Muscle layer of colon (tissue), 2 donors: ENCODE measurements around the gene CD300LD.
"Not testable (repeated sequence)": the region's sequence is repeated elsewhere in the genome, so short reads cannot be mapped to it uniquely, and the experiment has no call there.

Experiments used
- H3K27ac ChIP-seq: one replicate; pipeline ENCODE4 v1.7.0; 2013; ENCODE audit warnings: low read depth, mild to moderate bottlenecking, low read length, moderate library complexity
- H3K27me3 ChIP-seq, 2 donors: one replicate each; pipeline ENCODE4 v1.7.0; 2013; ENCODE audit warnings: low read length in 2 of 2, mild to moderate bottlenecking in 2 of 2; ENCODE audit not compliant: insufficient read depth in 2 of 2, control insufficient read depth in 1 of 2
- H3K36me3 ChIP-seq: one replicate; pipeline ENCODE4 v1.7.0; 2013; ENCODE audit warnings: mild to moderate bottlenecking, low read length; ENCODE audit not compliant: insufficient read depth
- H3K4me1 ChIP-seq: one replicate; pipeline ENCODE4 v1.7.0; 2013; ENCODE audit warnings: mild to moderate bottlenecking, low read length; ENCODE audit not compliant: insufficient read depth
- H3K4me3 ChIP-seq, 2 donors: one replicate each; pipeline ENCODE4 v1.7.0; 2013; ENCODE audit warnings: low read length in 2 of 2, low read depth in 1 of 2, mild to moderate bottlenecking in 1 of 2, moderate library complexity in 1 of 2
- H3K9ac ChIP-seq: one replicate; pipeline ENCODE4 v1.7.0; 2013; ENCODE audit warnings: low read length
- H3K9me3 ChIP-seq: one replicate; pipeline ENCODE4 v1.7.0; 2013; ENCODE audit warnings: mild to moderate bottlenecking, low read length
- donor health status: abdominal sarcoma.
- donor health status: Adenocarcinoma of cecum.

Gene CD300LD

GRCh38 chr17:74591503-74591902 lies 580 bp downstream of the CD300LD start:
- Histone ChIP-seq H3K9me3 (no peaks in the 10 kb centered on the region), H3K4me1 (no peaks in the 10 kb centered on the region), H3K27ac (no peak overlapping the region), H3K9ac (no peak overlapping the region), H3K27me3 (no peaks in the 10 kb centered on the region), H3K36me3 (no peaks in the 10 kb centered on the region), H3K4me3 (no peak overlapping the region)

GRCh38 chr17:74585711-74586110 lies 6.4 kb downstream of the CD300LD start:
- Histone ChIP-seq H3K9ac (no peak overlapping the region), H3K4me3 (no peak overlapping the region), H3K27ac (no peak overlapping the region), H3K4me1 (no peaks in the 10 kb centered on the region), H3K9me3 (no peaks in the 10 kb centered on the region), H3K36me3 (no peaks in the 10 kb centered on the region), H3K27me3 (no peaks in the 10 kb centered on the region)

GRCh38 chr17:74584292-74585060 lies 7.6 kb downstream of the CD300LD start:
- Histone ChIP-seq H3K9me3 (no peaks in the 10 kb centered on the region), H3K27me3 (no peaks in the 10 kb centered on the region), H3K36me3 (no peaks in the 10 kb centered on the region), H3K27ac (no peak overlapping the region), H3K4me3 (no peak overlapping the region), H3K9ac (no peak overlapping the region), H3K4me1 (no peaks in the 10 kb centered on the region)

GRCh38 chr17:74582633-74583032 lies 9.4 kb downstream of the CD300LD start:
- Histone ChIP-seq H3K9ac (no peak overlapping the region), H3K4me1 (no peaks in the 10 kb centered on the region)

GRCh38 chr17:74579900-74580299 lies 12.2 kb downstream of the CD300LD start:
- Histone ChIP-seq H3K36me3 (no peaks in the 10 kb centered on the region), H3K9me3 (no peaks in the 10 kb centered on the region), H3K4me3 (no peak overlapping the region), H3K4me1 (no peaks in the 10 kb centered on the region), H3K27ac (no peak overlapping the region), H3K9ac (no peak overlapping the region), H3K27me3 (no peaks in the 10 kb centered on the region)

More at GRCh38 chr17:74582633-74583032, 9.4 kb downstream of the CD300LD start:
- Histone ChIP-seq H3K27me3 (no peaks in the 10 kb centered on the region), H3K9me3 (no peaks in the 10 kb centered on the region), H3K27ac (no peak overlapping the region), H3K4me3 (no peak overlapping the region), H3K36me3 (no peaks in the 10 kb centered on the region)

- no peak overlapping the region for H3K27ac ChIP-seq
- H3K27me3 ChIP-seq = no peaks in the 10 kb centered on the region
- no peak overlapping the region for H3K9ac ChIP-seq
- no peaks in the 10 kb centered on the region for H3K36me3 ChIP-seq
- H3K4me1 ChIP-seq = no peaks in the 10 kb centered on the region
- H3K9me3 ChIP-seq = no peaks in the 10 kb centered on the region
- H3K4me3 ChIP-seq = no peak overlapping the region
These were observed 13.1 kb downstream of the CD300LD start for GRCh38 chr17:74578979-74579378.

GRCh38 chr17:74574489-74575142 lies 17.5 kb downstream of the CD300LD start:
- H3K4me3 ChIP-seq = no peak overlapping the region
- H3K4me1 ChIP-seq = no peaks in the 10 kb centered on the region

GRCh38 chr17:74573635-74574034 lies 18.4 kb downstream of the CD300LD start:
- H3K4me1 ChIP-seq, H3K9me3 ChIP-seq, H3K4me3 ChIP-seq, H3K27me3 ChIP-seq, H3K27ac ChIP-seq, H3K36me3 ChIP-seq, H3K9ac ChIP-seq: not testable (repeated sequence)

More at GRCh38 chr17:74574489-74575142, 17.5 kb downstream of the CD300LD start:
- no peak overlapping the region for H3K9ac ChIP-seq
- H3K27ac ChIP-seq = no peak overlapping the region
- H3K27me3 ChIP-seq = no peaks in the 10 kb centered on the region
- H3K9me3 ChIP-seq = peaks cover 4% of the 10 kb centered on the region
- H3K36me3 ChIP-seq = no peaks in the 10 kb centered on the region

GRCh38 chr17:74573169-74573568 lies 18.9 kb downstream of the CD300LD start:
- Histone ChIP-seq H3K4me3 (no peak overlapping the region), H3K4me1 (no peaks in the 10 kb centered on the region), H3K36me3 (no peaks in the 10 kb centered on the region), H3K27ac (no peak overlapping the region), H3K27me3 (no peaks in the 10 kb centered on the region), H3K9me3 (peaks cover 4% of the 10 kb centered on the region), H3K9ac (no peak overlapping the region)

GRCh38 chr17:74571621-74572270 lies 20.3 kb downstream of the CD300LD start:
- Histone ChIP-seq H3K4me3 (no peak overlapping the region), H3K27me3 (no peaks in the 10 kb centered on the region), H3K27ac (no peak overlapping the region), H3K9me3 (peaks cover 4% of the 10 kb centered on the region), H3K4me1 (no peaks in the 10 kb centered on the region), H3K9ac (no peak overlapping the region), H3K36me3 (no peaks in the 10 kb centered on the region)

- Histone ChIP-seq H3K27me3 (no peaks in the 10 kb centered on the region), H3K9me3 (peaks cover 4% of the 10 kb centered on the region), H3K27ac (no peak overlapping the region), H3K36me3 (no peaks in the 10 kb centered on the region), H3K4me3 (no peak overlapping the region), H3K4me1 (no peaks in the 10 kb centered on the region), H3K9ac (no peak overlapping the region)
These were observed 22.8 kb downstream of the CD300LD start for GRCh38 chr17:74569020-74570003.
